Hepatocyte (in vitro differentiated cells): ENCODE data around the gene RCC2.

Experiments used
- EZH2 ChIP-seq: fragments of 200-600 bp; sonication (generic); IDR thresholded peaks from 2 replicates; pipeline ENCODE4 v1.6.1; 2016; ENCODE audit warnings: antibody characterized with exemption, mild to moderate bottlenecking, borderline replicate concordance
- TF ChIP-seq, protein P1 (sequence below): fragments of 200-600 bp; sonication (generic); IDR thresholded peaks from 2 replicates; pipeline ENCODE4 v1.5.1; 2016; ENCODE audit warnings: antibody characterized with exemption, mild to moderate bottlenecking; ENCODE audit not compliant: poor library complexity

DNA sequence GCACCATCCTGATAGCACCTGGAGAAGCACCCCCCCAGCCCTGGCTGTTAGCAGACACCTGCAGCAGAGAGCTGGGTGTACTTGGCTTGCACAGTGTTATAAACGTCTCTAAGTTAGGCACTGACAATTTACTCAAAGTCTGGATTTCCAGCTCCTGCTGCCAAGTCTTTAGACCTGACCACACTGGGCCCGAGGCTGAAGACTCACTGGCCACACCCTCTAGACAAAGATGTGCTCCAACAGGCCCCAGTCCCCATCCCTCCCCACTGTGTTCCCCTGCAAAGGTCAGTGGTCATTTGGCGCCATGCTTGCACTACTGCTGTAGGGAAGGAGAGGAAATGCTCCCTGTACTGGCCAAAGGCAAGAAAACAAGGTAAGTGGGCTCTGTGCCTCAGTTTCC, 36.4 kb downstream of the RCC2 start:
- TF ChIP-seq, protein P1, sequence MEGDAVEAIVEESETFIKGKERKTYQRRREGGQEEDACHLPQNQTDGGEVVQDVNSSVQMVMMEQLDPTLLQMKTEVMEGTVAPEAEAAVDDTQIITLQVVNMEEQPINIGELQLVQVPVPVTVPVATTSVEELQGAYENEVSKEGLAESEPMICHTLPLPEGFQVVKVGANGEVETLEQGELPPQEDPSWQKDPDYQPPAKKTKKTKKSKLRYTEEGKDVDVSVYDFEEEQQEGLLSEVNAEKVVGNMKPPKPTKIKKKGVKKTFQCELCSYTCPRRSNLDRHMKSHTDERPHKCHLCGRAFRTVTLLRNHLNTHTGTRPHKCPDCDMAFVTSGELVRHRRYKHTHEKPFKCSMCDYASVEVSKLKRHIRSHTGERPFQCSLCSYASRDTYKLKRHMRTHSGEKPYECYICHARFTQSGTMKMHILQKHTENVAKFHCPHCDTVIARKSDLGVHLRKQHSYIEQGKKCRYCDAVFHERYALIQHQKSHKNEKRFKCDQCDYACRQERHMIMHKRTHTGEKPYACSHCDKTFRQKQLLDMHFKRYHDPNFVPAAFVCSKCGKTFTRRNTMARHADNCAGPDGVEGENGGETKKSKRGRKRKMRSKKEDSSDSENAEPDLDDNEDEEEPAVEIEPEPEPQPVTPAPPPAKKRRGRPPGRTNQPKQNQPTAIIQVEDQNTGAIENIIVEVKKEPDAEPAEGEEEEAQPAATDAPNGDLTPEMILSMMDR, result no peak
- no peak for TF ChIP-seq EZH2
